Measurements from ENCODE around the gene NADK. TPM values are rescaled to one million over a fixed set of nuclear protein-coding genes. Genes with fewer than 3 reads are reported as not detected.
A peak's percentile ranks its signal among the peaks of the same experiment; 100 is the strongest.

Gene NADK
- total and polyA plus RNA-seq, 10 of the 15 experiments (the other 5 are each of a cell fraction or from before 2014, with no cell fraction given), result 1.1 to 93.2 (median 46.9) TPM

- no peak for TF ChIP-seq CEBPB (IDR thresholded peaks at IDR 0.05; ENCODE audit: borderline replicate concordance in 1 of 2, low read depth in 2 of 2, low read length in 2 of 2)
Observed at GRCh38 chr1:1759456-1760344, 18.6 kb downstream of the NADK start (continued).

GRCh38 chr1:1758692-1759455, 19.4 kb downstream of the NADK start:
- 93% methylated on average over 28 of the region's 34 CpGs for WGBS (ENCODE audit: insufficient coverage, insufficient replicate concordance, low lambda C conversion rate, missing lambda C conversion rate)
- Histone ChIP-seq H4K20me1 (ENCODE audit: control insufficient read depth, insufficient read depth) (no peaks in the 10 kb centered on the region), H3K79me2 (ENCODE audit: control insufficient read depth, insufficient read depth, low read length) (no peaks in the 10 kb centered on the region; the same call in 1 of the 2 replicates)

More at GRCh38 chr1:1758692-1759455, 19.4 kb downstream of the NADK start:
- RAD21 ChIA-PET (ENCODE audit: unreplicated experiment), result interaction anchor here (1.5 kb wide), 1 partner anchor 18 kb away, joined by 4 read pairs; no protein-coding TSS in a partner anchor
- no TSS peak for BruUV-seq (replicated peaks)
- Histone ChIP-seq H3K27ac (ENCODE audit: control insufficient read depth, insufficient read depth) (no peak overlapping the region), H3K27me3 (replicated peaks in 1 of 2; ENCODE audit: control insufficient read depth in 2 of 2, insufficient read depth in 2 of 2, low read length in 1 of 2) (no peaks in the 10 kb centered on the region), H3K4me3 (no peak overlapping the region), H3K36me3 (ENCODE audit: control insufficient read depth in 2 of 2, insufficient read depth in 2 of 2, low read length in 1 of 2) (peaks cover 20 to 53% of the 10 kb centered on the region in 2 experiments), H3K9ac (ENCODE audit: control insufficient read depth, insufficient read depth, low read length) (no peak overlapping the region), H2AFZ (ENCODE audit: control insufficient read depth, low read depth, low read length) (no peak overlapping the region), H3K4me1 (ENCODE audit: control insufficient read depth, insufficient read depth, low read length) (no peaks in the 10 kb centered on the region), H3K9me3 (replicated peaks; ENCODE audit: control insufficient read depth, insufficient read depth, low read length) (no peaks in the 10 kb centered on the region), H3K4me2 (ENCODE audit: control insufficient read depth, insufficient read depth) (no peak overlapping the region)
- in situ Hi-C loops (cut with MboI) (no loop called here), intact Hi-C loops (cut with micrococcal nuclease; ENCODE audit: unreplicated experiment) (no loop called here)
- SMC1A ChIA-PET (ENCODE audit: uncharacterized antibody, unreplicated experiment), result no interaction called here
- CTCF ChIA-PET, result no interaction called here
- DNase-seq (ENCODE audit: low read depth, low spot score) (no peak), ATAC-seq (no peak), FAIRE-seq (no peak)
- TF ChIP-seq SMAD5 (IDR thresholded peaks at IDR 0.05; ENCODE audit: low read depth) (no peak), BCL3 (IDR thresholded peaks at IDR 0.05; ENCODE audit: borderline replicate concordance, insufficient read depth, low read depth, low read length, poor library complexity, severe bottlenecking) (peak; percentile 55), POLR2A (IDR thresholded peaks at IDR 0.05; ENCODE audit: low read depth, low read length) (peak; percentile 45; the same call in 1 of the 2 replicates)
- POLR2A ChIA-PET, result no interaction called here
